Sigmoid colon (tissue), 4 donors: ENCODE measurements around the gene ZBTB34.

Experiments
- EP300 ChIP-seq, 4 donors: sonication (generic); formaldehyde crosslinking; IDR thresholded peaks; one replicate each; pipeline ENCODE4 v1.6.1; 2017; ENCODE audit warnings: antibody characterized with exemption in 4 of 4
- POLR2A ChIP-seq, 2 donors: fragments of 450-650 bp; IDR thresholded peaks; one replicate each; pipeline ENCODE4 v1.6.1; 2016; ENCODE audit warnings: antibody characterized with exemption in 2 of 2, mild to moderate bottlenecking in 2 of 2, moderate library complexity in 2 of 2
- POLR2AphosphoS5 ChIP-seq, 4 donors: sonication (generic); formaldehyde crosslinking; IDR thresholded peaks; one replicate each; pipeline ENCODE4 v1.6.1; 2017; ENCODE audit warnings: antibody characterized with exemption in 4 of 4
- TF ChIP-seq, protein P1 (sequence below), 4 experiments: fragments of 450-650 bp in 3 of 4; fragments of 200-600 bp in 1 of 4; IDR thresholded peaks; one replicate each; pipeline ENCODE4 v1.5.1; 2016 to 2019; ENCODE audit warnings: antibody characterized with exemption in 4 of 4, mild to moderate bottlenecking in 3 of 4, moderate library complexity in 2 of 4

DNA sequence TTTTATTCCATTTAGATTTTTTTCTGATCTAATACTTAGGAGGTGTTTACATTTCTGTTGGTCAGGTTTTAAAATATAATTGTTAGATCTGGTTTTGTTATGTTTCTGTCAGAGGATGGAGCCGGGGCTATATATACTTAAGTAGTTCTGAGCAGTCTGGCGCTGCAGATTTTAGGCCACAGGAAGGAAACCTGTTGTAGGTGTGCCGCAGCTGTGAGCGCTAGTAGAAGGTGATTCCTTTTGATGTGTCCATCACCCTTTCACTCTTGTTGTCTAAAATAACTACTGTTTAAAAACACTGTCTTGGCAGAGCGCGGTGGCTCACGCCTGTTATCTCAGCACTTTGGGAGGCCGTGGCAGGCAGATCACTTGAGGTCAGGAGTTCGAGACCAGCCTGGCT, 17.0 kb downstream of the ZBTB34 start:
- TF ChIP-seq, protein P1, sequence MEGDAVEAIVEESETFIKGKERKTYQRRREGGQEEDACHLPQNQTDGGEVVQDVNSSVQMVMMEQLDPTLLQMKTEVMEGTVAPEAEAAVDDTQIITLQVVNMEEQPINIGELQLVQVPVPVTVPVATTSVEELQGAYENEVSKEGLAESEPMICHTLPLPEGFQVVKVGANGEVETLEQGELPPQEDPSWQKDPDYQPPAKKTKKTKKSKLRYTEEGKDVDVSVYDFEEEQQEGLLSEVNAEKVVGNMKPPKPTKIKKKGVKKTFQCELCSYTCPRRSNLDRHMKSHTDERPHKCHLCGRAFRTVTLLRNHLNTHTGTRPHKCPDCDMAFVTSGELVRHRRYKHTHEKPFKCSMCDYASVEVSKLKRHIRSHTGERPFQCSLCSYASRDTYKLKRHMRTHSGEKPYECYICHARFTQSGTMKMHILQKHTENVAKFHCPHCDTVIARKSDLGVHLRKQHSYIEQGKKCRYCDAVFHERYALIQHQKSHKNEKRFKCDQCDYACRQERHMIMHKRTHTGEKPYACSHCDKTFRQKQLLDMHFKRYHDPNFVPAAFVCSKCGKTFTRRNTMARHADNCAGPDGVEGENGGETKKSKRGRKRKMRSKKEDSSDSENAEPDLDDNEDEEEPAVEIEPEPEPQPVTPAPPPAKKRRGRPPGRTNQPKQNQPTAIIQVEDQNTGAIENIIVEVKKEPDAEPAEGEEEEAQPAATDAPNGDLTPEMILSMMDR (IDR thresholded peaks at IDR 0.05), result no peak
- no peak for TF ChIP-seq POLR2A (IDR thresholded peaks at IDR 0.05)
- no peak for TF ChIP-seq POLR2AphosphoS5 (IDR thresholded peaks at IDR 0.05)
- TF ChIP-seq EP300 (IDR thresholded peaks at IDR 0.05), result no peak
